GM12891 (cell line): ENCODE results near the gene RNASE1.

Experiments used
- POLR2A ChIP-seq: IDR thresholded peaks from 2 replicates; pipeline ENCODE4 v1.6.1; 2011; ENCODE audit warnings: low read depth, low read length, control low read depth
- POLR2AphosphoS5 ChIP-seq: IDR thresholded peaks from 2 replicates; pipeline ENCODE4 v1.6.1; 2011; ENCODE audit warnings: low read depth, low read length, control low read depth
- POU2F2 ChIP-seq: IDR thresholded peaks from 2 replicates; pipeline ENCODE4 v1.6.1; 2011; ENCODE audit warnings: low read depth, mild to moderate bottlenecking, control low read depth, low read length, moderate library complexity
- SPI1 ChIP-seq: IDR thresholded peaks from 2 replicates; pipeline ENCODE4 v1.6.1; 2011; ENCODE audit warnings: low read depth, low read length, control low read depth
- TAF1 ChIP-seq: IDR thresholded peaks from 2 replicates; pipeline ENCODE4 v1.6.1; 2011; ENCODE audit warnings: low read depth, low read length, control low read depth

DNA sequence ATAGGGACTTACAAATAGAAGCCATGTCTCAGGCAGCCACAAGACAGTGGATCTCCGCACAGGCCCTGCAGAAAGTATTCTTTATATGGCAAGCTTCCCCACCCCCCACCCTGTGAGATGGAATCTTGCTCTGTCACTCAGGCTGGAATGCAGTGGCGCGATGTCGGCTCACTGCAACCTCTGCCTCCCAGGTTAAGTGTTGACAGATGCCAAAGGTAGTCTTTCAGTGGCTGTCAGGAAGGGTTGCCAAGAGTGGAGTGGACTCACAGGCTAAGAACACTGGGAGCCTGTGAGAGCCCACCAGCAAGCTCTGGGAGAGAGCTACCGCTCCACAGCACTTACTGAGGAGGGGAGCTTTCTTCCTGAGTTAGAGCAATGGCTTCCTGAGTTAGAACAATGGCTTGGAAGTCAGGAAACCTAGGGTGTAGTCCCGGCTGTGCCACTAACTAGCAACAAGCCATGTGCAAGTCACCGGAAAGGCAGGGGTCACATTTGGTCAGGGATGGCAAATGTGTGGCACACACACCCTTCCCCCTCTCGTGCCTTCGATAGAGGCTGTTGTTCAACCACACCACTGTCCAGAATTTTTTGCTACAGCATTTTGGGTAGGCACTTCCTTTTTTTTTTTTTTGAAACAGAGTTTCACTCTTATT is 2.6 kb downstream of the RNASE1 start:
- no peak for TF ChIP-seq POLR2A
- TF ChIP-seq POLR2AphosphoS5: no peak
- TF ChIP-seq TAF1: no peak
- TF ChIP-seq SPI1: peak; percentile 70
- TF ChIP-seq POU2F2: no peak
